GM13976 (cell line): Measurements from ENCODE around the gene IL21R.

Source experiments
- DNase-seq: peaks from one replicate; pipeline ENCODE4 v3.0.0; 2012; ENCODE audit warnings: low spot score
- in situ Hi-C: fragments of 300-500 bp; cut with MboI; formaldehyde crosslinking; loops from one replicate; pipeline ENCODE4 v1.12.0; 2022; ENCODE audit warnings: low sequenced_read_pairs, mixed read lengths, inconsistent platforms; ENCODE audit not compliant: unreplicated experiment
- TF ChIP-seq, protein P1 (sequence below): IDR thresholded peaks from 2 replicates; pipeline ENCODE4 v1.5.1; 2012; ENCODE audit warnings: borderline replicate concordance, mild to moderate bottlenecking; ENCODE audit not compliant: insufficient read depth; ENCODE audit errors: extremely low read depth, missing control alignments, control extremely low read depth

Gene IL21R

GRCh38 chr16:27441276-27441675 is 39.3 kb downstream of the IL21R start:
- TF ChIP-seq, protein P1, sequence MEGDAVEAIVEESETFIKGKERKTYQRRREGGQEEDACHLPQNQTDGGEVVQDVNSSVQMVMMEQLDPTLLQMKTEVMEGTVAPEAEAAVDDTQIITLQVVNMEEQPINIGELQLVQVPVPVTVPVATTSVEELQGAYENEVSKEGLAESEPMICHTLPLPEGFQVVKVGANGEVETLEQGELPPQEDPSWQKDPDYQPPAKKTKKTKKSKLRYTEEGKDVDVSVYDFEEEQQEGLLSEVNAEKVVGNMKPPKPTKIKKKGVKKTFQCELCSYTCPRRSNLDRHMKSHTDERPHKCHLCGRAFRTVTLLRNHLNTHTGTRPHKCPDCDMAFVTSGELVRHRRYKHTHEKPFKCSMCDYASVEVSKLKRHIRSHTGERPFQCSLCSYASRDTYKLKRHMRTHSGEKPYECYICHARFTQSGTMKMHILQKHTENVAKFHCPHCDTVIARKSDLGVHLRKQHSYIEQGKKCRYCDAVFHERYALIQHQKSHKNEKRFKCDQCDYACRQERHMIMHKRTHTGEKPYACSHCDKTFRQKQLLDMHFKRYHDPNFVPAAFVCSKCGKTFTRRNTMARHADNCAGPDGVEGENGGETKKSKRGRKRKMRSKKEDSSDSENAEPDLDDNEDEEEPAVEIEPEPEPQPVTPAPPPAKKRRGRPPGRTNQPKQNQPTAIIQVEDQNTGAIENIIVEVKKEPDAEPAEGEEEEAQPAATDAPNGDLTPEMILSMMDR, result no peak
- in situ Hi-C loops, result no loop called here
- DNase-seq, result no peak

- in situ Hi-C loops, result no loop called here
- peak; percentile 1 for DNase-seq
- TF ChIP-seq, protein P1, result no peak
These were observed 40.0 kb downstream of the IL21R start for GRCh38 chr16:27441998-27442397.

DNA sequence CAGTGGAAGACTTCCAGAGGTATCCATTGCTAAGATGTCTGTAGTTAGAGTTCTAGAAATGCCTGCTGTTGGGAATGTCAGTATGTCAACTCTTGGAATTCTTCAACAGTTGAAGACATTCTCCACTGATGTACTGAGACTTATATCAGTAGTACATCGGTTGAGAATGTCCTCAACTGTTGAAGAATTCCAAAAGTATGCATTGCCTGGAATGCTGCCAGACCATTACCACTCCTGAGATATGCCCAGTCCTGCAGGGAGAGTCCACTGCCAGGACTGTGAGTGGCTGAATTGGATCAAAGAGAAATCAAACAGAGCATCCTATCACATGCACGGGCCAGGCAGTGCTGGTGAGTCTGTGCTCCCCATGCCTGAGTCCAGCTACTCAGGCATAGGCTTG is 42.0 kb downstream of the IL21R start:
- DNase-seq, result no peak
- TF ChIP-seq, protein P1, result no peak
- in situ Hi-C loops, result no loop called here

- DNase-seq, result no peak
- in situ Hi-C loops, result no loop called here
- TF ChIP-seq, protein P1, result no peak
These were observed 42.5 kb downstream of the IL21R start for GRCh38 chr16:27444470-27444869.

- no peak for DNase-seq
- in situ Hi-C loops, result no loop called here
- TF ChIP-seq, protein P1, result no peak
These were observed 43.7 kb downstream of the IL21R start for GRCh38 chr16:27445502-27446175.

DNA sequence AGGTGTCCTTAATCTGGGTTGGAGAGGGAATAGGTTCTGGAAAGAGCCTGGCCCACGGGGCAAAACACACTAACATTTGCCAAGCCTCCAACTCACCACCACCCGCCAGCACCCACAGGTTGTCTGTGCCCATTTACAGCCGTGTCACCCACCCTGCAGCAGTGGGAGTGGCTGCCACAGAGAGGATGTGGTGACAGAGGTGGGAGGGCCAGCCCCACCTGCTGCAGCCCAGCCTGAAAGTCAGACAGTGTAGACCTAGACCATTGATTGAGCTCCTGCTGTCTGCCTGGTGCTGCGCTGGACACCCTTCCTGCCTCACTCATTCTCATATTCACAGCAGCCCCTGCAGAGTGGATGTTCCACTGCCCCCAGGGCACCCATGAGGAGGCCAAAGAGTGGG is 44.7 kb downstream of the IL21R start:
- TF ChIP-seq, protein P1, result no peak
- no peak for DNase-seq
- in situ Hi-C loops, result no loop called here
